ENCODE measurements around the gene ZNF611.

- TF ChIP-seq POLR2A (IDR thresholded peaks at IDR 0.05; ENCODE audit: low read depth, low read length) (no peak), TAF1 (IDR thresholded peaks at IDR 0.05; ENCODE audit: borderline replicate concordance, low read depth, low read length) (no peak)
Measured at GRCh38 chr19:52665529-52665928, 69.3 kb downstream of the ZNF611 start.

Measured in GM12892 (cell line).